ENCODE results near the gene PRPH. TPM values are rescaled to one million over a fixed set of nuclear protein-coding genes. Genes with fewer than 3 reads are reported as not detected.

PRPH gene
- total and polyA plus RNA-seq, 9 of the 15 experiments (the other 6 are each of a cell fraction or from before 2014, with no cell fraction given): 0.27 to 1.9 (median 1.3) TPM; not detected in 1

GRCh38 chr12:49336645-49337584, 42.0 kb downstream of the PRPH start, which contains the start of gene C1QL4:
TSS of gene C1QL4 (minus strand) at chr12:49337188. CDS start at chr12:49336477, 711 bp downstream.
- intact Hi-C loops (cut with micrococcal nuclease) (no loop called here), in situ Hi-C loops (cut with MboI) (loop anchor here (5.0 kb wide), 1 partner anchor 50 kb away; no protein-coding TSS in a partner anchor)
- Histone ChIP-seq H3K4me1 (replicated peaks in 1 of 2; ENCODE audit: control insufficient read depth in 2 of 2, insufficient read depth in 2 of 2, low read length in 2 of 2) (peaks cover 11 to 39% of the 10 kb centered on the region in 2 experiments), H3K9me1 (ENCODE audit: control insufficient read depth, insufficient read depth, low read length) (no peaks in the 10 kb centered on the region), H3K4me3 (peak within 1 kb of the TSS; percentile 54), H3K27ac (ENCODE audit: extremely low read depth, low read depth, low read length) (peak within 1 kb of the TSS; percentile 50; the same call in 2 of the 3 replicates), H3K4me2 (ENCODE audit: insufficient read depth, low read length) (peak within 1 kb of the TSS; percentile 91), H3K79me2 (ENCODE audit: control insufficient read depth, insufficient read depth, low read length) (no peaks in the 10 kb centered on the region), H3K27me3 (ENCODE audit: control insufficient read depth in 2 of 2, insufficient read depth in 2 of 2, low read length in 2 of 2) (no peaks in the 10 kb centered on the region), H3K9me3 (replicated peaks; ENCODE audit: control insufficient read depth, insufficient read depth, low read depth, low read length) (no peaks in the 10 kb centered on the region), H4K20me1 (replicated peaks; ENCODE audit: control insufficient read depth, insufficient read depth, low read length) (no peaks in the 10 kb centered on the region), H3K36me3 (ENCODE audit: control insufficient read depth, insufficient read depth, low read length) (peaks cover 2% of the 10 kb centered on the region; the same call in 2 of the 3 replicates), H3K9ac (ENCODE audit: insufficient read depth in 1 of 2, low read depth in 2 of 2, low read length in 2 of 2) (peak within 1 kb of the TSS; percentile 63 to 90), H2AFZ (ENCODE audit: low read depth, low read length) (peak within 1 kb of the TSS; percentile 98)
- ChIA-PET CTCF (ENCODE audit: low intra/inter-chr PET ratio) (interaction anchor here (3.8 kb wide), 1 partner anchor 48 kb away, joined by 27 read pairs; no protein-coding TSS in a partner anchor), POLR2A (interaction anchor here (0.6 to 2.1 kb wide), 7 partner anchors 10 to 302 kb away, joined by 3 to 13 read pairs (median 4); partner anchors contain the start of genes DNAJC22, TROAP and TUBA1C)
- DNase-seq (ENCODE audit: extremely low read depth in 1 of 4, low spot score in 3 of 4) (peak; percentile 93 to 96 (median 96)), ATAC-seq (peak; percentile 91), FAIRE-seq (no peak)
- BruUV-seq (replicated peaks): no TSS peak
- 6% methylated on average over 51 of the region's 65 CpGs for WGBS (ENCODE audit: insufficient coverage, low coverage, missing lambda C conversion rate)
- TF ChIP-seq PML (IDR thresholded peaks at IDR 0.05; ENCODE audit: low read length) (0 out of 2 replicates have a peak, but pooled peaks have one; percentile 18), ZNF609 (CRISPR knock-in tag; IDR thresholded peaks at IDR 0.05; ENCODE audit: borderline replicate concordance) (peak; percentile 20; the same call in 1 of the 2 replicates), MCM3 (IDR thresholded peaks at IDR 0.05) (no peak), RAD51 (IDR thresholded peaks at IDR 0.05; ENCODE audit: borderline replicate concordance, low read depth) (no peak), NRF1 (conservative IDR thresholded peaks at IDR 0.05 in 1 of 2, IDR thresholded peaks at IDR 0.05 in 1 of 2) (no peak), GABPA (tag; conservative IDR thresholded peaks at IDR 0.05; ENCODE audit: low read depth) (no peak), FOXM1 (IDR thresholded peaks at IDR 0.05; ENCODE audit: low read depth) (no peak), FOXM1 (CRISPR knock-in tag; IDR thresholded peaks at IDR 0.05; ENCODE audit: low read depth) (no peak), MTA1 (IDR thresholded peaks at IDR 0.05; ENCODE audit: borderline replicate concordance) (no peak), MNT (conservative IDR thresholded peaks at IDR 0.05) (peak in 1 of 2 experiments; percentile 33; a peak in 1 of 4 replicates), RBM25 (IDR thresholded peaks at IDR 0.05; ENCODE audit: low read depth, low read length, severe bottlenecking) (no peak), EP300 (IDR thresholded peaks at IDR 0.05; ENCODE audit: low read length) (no peak), DACH1 (IDR thresholded peaks at IDR 0.05; ENCODE audit: partially characterized antibody) (no peak), JUND (IDR thresholded peaks at IDR 0.05; ENCODE audit: borderline replicate concordance, low read depth, low read length) (no peak), JUND (tag; IDR thresholded peaks at IDR 0.05; ENCODE audit: borderline replicate concordance, low read depth, low read length) (no peak)

Data from K562 (cell line).